ENCODE data around the gene ARID5B.
A peak's percentile ranks its signal among the peaks of the same experiment; 100 is the strongest.

The ARID5B gene

DNA sequence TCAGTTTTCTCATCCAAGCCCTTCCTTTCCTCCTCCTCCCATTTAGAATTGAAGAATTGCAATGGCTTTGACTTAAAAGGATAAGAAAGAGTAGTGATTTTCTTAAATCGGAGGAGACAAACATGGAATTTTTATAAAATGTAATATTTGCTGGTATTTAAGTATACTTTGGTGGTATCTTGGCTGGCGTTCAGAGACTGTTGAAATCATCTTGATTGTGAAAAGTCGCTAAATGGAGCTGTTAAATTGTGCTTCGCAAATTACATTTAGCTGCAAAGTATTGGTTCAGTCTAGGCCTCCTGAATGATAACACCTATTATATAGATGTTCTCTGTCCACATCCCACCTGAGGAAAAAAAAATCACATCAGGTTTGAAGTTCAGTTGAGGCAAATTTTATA, 81.8 kb downstream of the ARID5B start:
- DNase-seq (ENCODE audit: extremely low spot score): no peak
- ChIA-PET CTCF (interaction anchor here (0.8 kb wide), 1 partner anchor 29 kb away, joined by 4 read pairs; no protein-coding TSS in a partner anchor), POLR2A (no interaction called here)
- TF ChIP-seq ARNT (IDR thresholded peaks at IDR 0.05) (no peak), FOXK2 (IDR thresholded peaks at IDR 0.05) (no peak), ELF4 (IDR thresholded peaks at IDR 0.05) (no peak), ZNF384 (IDR thresholded peaks at IDR 0.05) (no peak), BHLHE40 (IDR thresholded peaks at IDR 0.05; ENCODE audit: borderline replicate concordance) (no peak), SUZ12 (IDR thresholded peaks at IDR 0.05) (no peak), FOXM1 (IDR thresholded peaks at IDR 0.05; ENCODE audit: borderline replicate concordance) (no peak), LEF1 (IDR thresholded peaks at IDR 0.05; ENCODE audit: borderline replicate concordance) (no peak), TARDBP (IDR thresholded peaks at IDR 0.05) (no peak), FOXA1 (IDR thresholded peaks at IDR 0.05) (no peak), L3MBTL2 (conservative IDR thresholded peaks at IDR 0.05) (no peak), HDGF (IDR thresholded peaks at IDR 0.05; ENCODE audit: borderline replicate concordance) (no peak), SP1 (IDR thresholded peaks at IDR 0.05) (no peak), NFRKB (IDR thresholded peaks at IDR 0.05) (no peak), CTBP1 (IDR thresholded peaks at IDR 0.05; ENCODE audit: borderline replicate concordance) (no peak)
- TF ChIP-seq, protein P1, sequence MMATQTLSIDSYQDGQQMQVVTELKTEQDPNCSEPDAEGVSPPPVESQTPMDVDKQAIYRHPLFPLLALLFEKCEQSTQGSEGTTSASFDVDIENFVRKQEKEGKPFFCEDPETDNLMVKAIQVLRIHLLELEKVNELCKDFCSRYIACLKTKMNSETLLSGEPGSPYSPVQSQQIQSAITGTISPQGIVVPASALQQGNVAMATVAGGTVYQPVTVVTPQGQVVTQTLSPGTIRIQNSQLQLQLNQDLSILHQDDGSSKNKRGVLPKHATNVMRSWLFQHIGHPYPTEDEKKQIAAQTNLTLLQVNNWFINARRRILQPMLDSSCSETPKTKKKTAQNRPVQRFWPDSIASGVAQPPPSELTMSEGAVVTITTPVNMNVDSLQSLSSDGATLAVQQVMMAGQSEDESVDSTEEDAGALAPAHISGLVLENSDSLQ (IDR thresholded peaks at IDR 0.05): no peak

DNA sequence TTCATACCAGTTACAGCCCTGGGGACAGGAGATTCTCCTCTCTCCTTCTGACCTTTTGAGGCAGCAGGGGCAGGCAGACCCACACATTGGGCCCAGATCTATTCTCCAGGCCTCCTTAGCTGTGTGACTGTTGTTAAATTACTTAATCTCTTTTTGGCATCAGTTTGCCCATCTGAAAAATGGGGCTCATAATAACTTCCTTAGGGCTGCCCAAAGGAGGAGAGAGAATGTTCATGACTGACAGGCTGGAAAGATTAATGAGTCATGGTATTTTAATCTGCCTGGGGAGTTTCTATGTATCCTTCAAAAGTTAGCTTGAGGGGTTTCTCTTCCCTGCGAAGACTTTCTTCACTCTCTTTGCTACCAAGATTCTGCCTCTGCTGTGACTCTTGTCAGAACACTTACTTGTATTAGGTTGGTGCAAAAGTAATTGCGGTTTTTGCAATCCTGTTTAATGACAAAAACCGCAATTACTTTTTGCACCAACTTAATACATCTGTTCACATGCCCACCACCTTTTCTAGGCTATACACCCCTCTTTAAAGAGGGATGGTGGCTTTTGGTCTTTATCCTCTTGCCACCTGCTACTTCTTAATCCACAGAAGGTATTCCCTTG, 83.4 kb downstream of the ARID5B start:
- no peak for DNase-seq (ENCODE audit: extremely low spot score)
- POLR2A ChIA-PET: no interaction called here
- CTCF ChIA-PET: no interaction called here
- TF ChIP-seq ZNF384 (IDR thresholded peaks at IDR 0.05) (no peak), SP1 (IDR thresholded peaks at IDR 0.05) (no peak), FOXA1 (IDR thresholded peaks at IDR 0.05) (no peak), CTBP1 (IDR thresholded peaks at IDR 0.05; ENCODE audit: borderline replicate concordance) (no peak), ELF4 (IDR thresholded peaks at IDR 0.05) (peak; percentile 53; the same call in 1 of the 2 replicates)
- TF ChIP-seq, protein P1 (IDR thresholded peaks at IDR 0.05): peak; percentile 26; the same call in 1 of the 2 replicates

DNA sequence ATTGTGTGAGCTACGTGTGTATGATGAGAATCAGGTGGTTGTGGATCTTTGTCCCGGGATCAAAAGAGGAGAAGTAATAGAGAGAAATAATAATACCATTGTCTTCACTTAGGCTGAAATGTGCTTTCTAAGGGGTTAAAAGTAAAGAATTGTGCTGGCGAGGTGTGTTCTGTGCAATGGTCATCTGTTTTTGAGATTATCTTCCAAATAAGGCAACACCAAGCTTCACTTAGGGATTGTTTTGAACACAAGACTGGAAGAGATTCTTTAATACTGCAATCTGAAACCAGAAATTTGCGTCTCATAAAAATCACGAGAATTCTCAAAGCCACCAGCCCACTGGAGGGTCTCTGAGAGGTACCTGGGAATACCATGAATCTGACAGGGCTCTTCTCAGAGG, 84.2 kb downstream of the ARID5B start:
- ChIA-PET CTCF (no interaction called here), POLR2A (no interaction called here)
- TF ChIP-seq FOXM1 (IDR thresholded peaks at IDR 0.05; ENCODE audit: borderline replicate concordance) (no peak), SP1 (IDR thresholded peaks at IDR 0.05) (no peak), LEF1 (IDR thresholded peaks at IDR 0.05; ENCODE audit: borderline replicate concordance) (no peak), L3MBTL2 (conservative IDR thresholded peaks at IDR 0.05) (no peak), BHLHE40 (IDR thresholded peaks at IDR 0.05; ENCODE audit: borderline replicate concordance) (no peak), ELF4 (IDR thresholded peaks at IDR 0.05) (no peak), CTBP1 (IDR thresholded peaks at IDR 0.05; ENCODE audit: borderline replicate concordance) (no peak), FOXK2 (IDR thresholded peaks at IDR 0.05) (no peak), SUZ12 (IDR thresholded peaks at IDR 0.05) (no peak), FOXA1 (IDR thresholded peaks at IDR 0.05) (no peak), TARDBP (IDR thresholded peaks at IDR 0.05) (no peak), ZNF384 (IDR thresholded peaks at IDR 0.05) (no peak), ARNT (IDR thresholded peaks at IDR 0.05) (no peak), HDGF (IDR thresholded peaks at IDR 0.05; ENCODE audit: borderline replicate concordance) (no peak)
- TF ChIP-seq, protein P1 (IDR thresholded peaks at IDR 0.05): no peak
- no peak for DNase-seq (ENCODE audit: extremely low spot score)

DNA sequence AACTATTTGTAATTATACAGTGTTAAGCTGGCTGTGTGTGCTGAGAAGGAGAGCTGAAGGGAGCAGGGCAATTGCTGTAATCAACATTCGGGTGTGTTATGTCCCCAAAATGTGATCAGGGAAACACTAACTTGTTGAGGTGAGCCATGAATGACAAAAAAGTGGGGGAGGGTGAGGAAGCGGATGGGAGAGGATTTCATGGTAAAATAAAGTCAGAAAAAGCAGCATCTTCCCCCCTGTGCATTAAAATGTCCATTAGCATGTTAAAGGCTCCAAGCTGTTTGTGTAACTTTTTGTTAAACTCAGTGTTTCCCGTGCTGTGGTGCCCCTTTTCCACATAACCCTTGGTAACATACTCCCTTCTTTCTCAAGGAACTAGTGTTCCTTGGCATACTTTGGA, 84.9 kb downstream of the ARID5B start:
- CTCF ChIA-PET: interaction anchor here (0.6 kb wide), 1 partner anchor 41 kb away, joined by 3 read pairs; no protein-coding TSS in a partner anchor
- TF ChIP-seq L3MBTL2 (conservative IDR thresholded peaks at IDR 0.05): no peak
- no peak for TF ChIP-seq SP1 (IDR thresholded peaks at IDR 0.05)
- TF ChIP-seq TARDBP (IDR thresholded peaks at IDR 0.05): no peak
- TF ChIP-seq HDGF (IDR thresholded peaks at IDR 0.05; ENCODE audit: borderline replicate concordance): no peak
- TF ChIP-seq SUZ12 (IDR thresholded peaks at IDR 0.05): no peak
- TF ChIP-seq, protein P1 (IDR thresholded peaks at IDR 0.05): no peak
- no peak for TF ChIP-seq BHLHE40 (IDR thresholded peaks at IDR 0.05; ENCODE audit: borderline replicate concordance)
- no peak for TF ChIP-seq CTBP1 (IDR thresholded peaks at IDR 0.05; ENCODE audit: borderline replicate concordance)
- TF ChIP-seq ARNT (IDR thresholded peaks at IDR 0.05): no peak
- TF ChIP-seq LEF1 (IDR thresholded peaks at IDR 0.05; ENCODE audit: borderline replicate concordance): no peak
- no peak for TF ChIP-seq ELF4 (IDR thresholded peaks at IDR 0.05)
- no peak for TF ChIP-seq FOXM1 (IDR thresholded peaks at IDR 0.05; ENCODE audit: borderline replicate concordance)
- TF ChIP-seq FOXK2 (IDR thresholded peaks at IDR 0.05): no peak
- TF ChIP-seq FOXA1 (IDR thresholded peaks at IDR 0.05): no peak
- TF ChIP-seq ZNF384 (IDR thresholded peaks at IDR 0.05): no peak
- TF ChIP-seq NFRKB (IDR thresholded peaks at IDR 0.05): no peak
- DNase-seq (ENCODE audit: extremely low spot score): no peak
- POLR2A ChIA-PET: no interaction called here

DNA sequence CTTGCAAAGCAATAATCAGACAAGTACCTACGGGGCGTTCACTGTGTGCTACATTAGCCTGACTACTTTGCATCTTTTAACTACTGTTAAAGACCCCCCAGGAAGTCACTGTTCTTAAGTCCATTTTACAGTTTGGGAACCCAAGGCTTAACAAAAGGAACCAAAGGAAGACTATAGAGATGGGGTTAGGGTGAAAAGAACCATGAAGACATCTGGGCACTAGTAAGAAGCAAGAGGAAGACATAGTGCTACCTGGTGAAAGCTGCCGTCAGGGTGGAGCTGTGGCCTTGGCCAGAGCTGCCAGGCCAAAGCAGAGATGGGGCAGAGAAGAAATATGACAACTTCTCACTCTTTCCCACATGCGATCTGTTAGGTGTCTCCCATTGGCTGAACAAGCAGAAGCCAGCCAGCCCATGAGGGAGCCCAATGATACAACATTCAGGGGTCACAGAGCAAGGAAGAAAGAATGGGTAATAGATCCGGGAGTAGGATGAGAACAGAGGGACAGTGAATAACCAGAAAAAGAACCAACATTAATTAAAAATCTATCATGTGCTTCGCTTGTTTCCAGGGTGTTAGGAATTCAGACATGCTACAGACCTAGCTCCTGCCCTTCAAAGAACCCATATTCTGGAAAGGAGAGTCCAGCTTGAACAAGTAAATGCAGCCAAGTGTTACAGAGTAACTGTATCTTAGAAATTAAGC, 85.4 kb downstream of the ARID5B start:
- ChIA-PET CTCF (interaction anchor here (0.6 kb wide), 1 partner anchor 42 kb away, joined by 3 read pairs; no protein-coding TSS in a partner anchor), POLR2A (no interaction called here)
- TF ChIP-seq, protein P1 (IDR thresholded peaks at IDR 0.05): no peak
- TF ChIP-seq LEF1 (IDR thresholded peaks at IDR 0.05; ENCODE audit: borderline replicate concordance): no peak
- no peak for TF ChIP-seq NFRKB (IDR thresholded peaks at IDR 0.05)
- TF ChIP-seq FOXA1 (IDR thresholded peaks at IDR 0.05): no peak
- no peak for TF ChIP-seq CTBP1 (IDR thresholded peaks at IDR 0.05; ENCODE audit: borderline replicate concordance)
- no peak for TF ChIP-seq SUZ12 (IDR thresholded peaks at IDR 0.05)
- TF ChIP-seq FOXM1 (IDR thresholded peaks at IDR 0.05; ENCODE audit: borderline replicate concordance): no peak
- no peak for TF ChIP-seq L3MBTL2 (conservative IDR thresholded peaks at IDR 0.05)
- TF ChIP-seq SP1 (IDR thresholded peaks at IDR 0.05): no peak
- no peak for TF ChIP-seq ZNF384 (IDR thresholded peaks at IDR 0.05)
- TF ChIP-seq BHLHE40 (IDR thresholded peaks at IDR 0.05; ENCODE audit: borderline replicate concordance): no peak
- no peak for TF ChIP-seq ELF4 (IDR thresholded peaks at IDR 0.05)
- TF ChIP-seq HDGF (IDR thresholded peaks at IDR 0.05; ENCODE audit: borderline replicate concordance): no peak
- no peak for TF ChIP-seq ARNT (IDR thresholded peaks at IDR 0.05)
- no peak for TF ChIP-seq FOXK2 (IDR thresholded peaks at IDR 0.05)
- no peak for DNase-seq (ENCODE audit: extremely low spot score)

Measured in HEK293T (cell line).